ENCODE results near the gene CD58.
"Not testable (repeated sequence)": the region's sequence is repeated elsewhere in the genome, so short reads cannot be mapped to it uniquely, and the experiment has no call there.

GRCh38 chr1:116608151-116608550 is 37.3 kb upstream of the CD58 start:
- TF ChIP-seq, protein P1, sequence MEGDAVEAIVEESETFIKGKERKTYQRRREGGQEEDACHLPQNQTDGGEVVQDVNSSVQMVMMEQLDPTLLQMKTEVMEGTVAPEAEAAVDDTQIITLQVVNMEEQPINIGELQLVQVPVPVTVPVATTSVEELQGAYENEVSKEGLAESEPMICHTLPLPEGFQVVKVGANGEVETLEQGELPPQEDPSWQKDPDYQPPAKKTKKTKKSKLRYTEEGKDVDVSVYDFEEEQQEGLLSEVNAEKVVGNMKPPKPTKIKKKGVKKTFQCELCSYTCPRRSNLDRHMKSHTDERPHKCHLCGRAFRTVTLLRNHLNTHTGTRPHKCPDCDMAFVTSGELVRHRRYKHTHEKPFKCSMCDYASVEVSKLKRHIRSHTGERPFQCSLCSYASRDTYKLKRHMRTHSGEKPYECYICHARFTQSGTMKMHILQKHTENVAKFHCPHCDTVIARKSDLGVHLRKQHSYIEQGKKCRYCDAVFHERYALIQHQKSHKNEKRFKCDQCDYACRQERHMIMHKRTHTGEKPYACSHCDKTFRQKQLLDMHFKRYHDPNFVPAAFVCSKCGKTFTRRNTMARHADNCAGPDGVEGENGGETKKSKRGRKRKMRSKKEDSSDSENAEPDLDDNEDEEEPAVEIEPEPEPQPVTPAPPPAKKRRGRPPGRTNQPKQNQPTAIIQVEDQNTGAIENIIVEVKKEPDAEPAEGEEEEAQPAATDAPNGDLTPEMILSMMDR (IDR thresholded peaks at IDR 0.05), result not testable (repeated sequence)
- TF ChIP-seq POLR2AphosphoS5 (IDR thresholded peaks at IDR 0.05); EP300 (IDR thresholded peaks at IDR 0.05); POLR2A (IDR thresholded peaks at IDR 0.05; ENCODE audit: low read depth): not testable (repeated sequence)
